ENCODE measurements around the gene DHRS7C.
"Not testable (repeated sequence)": the region's sequence is repeated elsewhere in the genome, so short reads cannot be mapped to it uniquely, and the experiment has no call there.

DHRS7C gene

GRCh38 chr17:9783465-9783864, 7.9 kb downstream of the DHRS7C start:
- H3K18ac ChIP-seq (ENCODE audit: low read length); H2AFZ ChIP-seq (ENCODE audit: insufficient read depth, low read length, poor library complexity); H3K4me1 ChIP-seq (ENCODE audit: control insufficient read depth in 1 of 2, insufficient read depth in 2 of 2, low read length in 2 of 2); H2BK12ac ChIP-seq (ENCODE audit: low read length); H4K91ac ChIP-seq (ENCODE audit: low read depth, low read length); H3K79me1 ChIP-seq (ENCODE audit: low read length); H3K9me3 ChIP-seq (ENCODE audit: insufficient read depth, low read depth, low read length); H2BK5ac ChIP-seq (ENCODE audit: low read depth, low read length, poor library complexity); H3K4ac ChIP-seq (ENCODE audit: low read depth, low read length); H3K36me3 ChIP-seq (ENCODE audit: control insufficient read depth in 1 of 2, insufficient read depth in 2 of 2, low read length in 2 of 2); H3K79me2 ChIP-seq (ENCODE audit: control insufficient read depth, insufficient read depth, low read length, poor library complexity); H3K27ac ChIP-seq (ENCODE audit: low read depth, low read length); H3K4me3 ChIP-seq (ENCODE audit: low read depth, low read length); H3K14ac ChIP-seq (ENCODE audit: low read length); H2AK5ac ChIP-seq (ENCODE audit: low read length); H4K8ac ChIP-seq (ENCODE audit: low read depth, low read length); H3K23ac ChIP-seq (ENCODE audit: low read length); H3K9ac ChIP-seq (ENCODE audit: low read length); H3K4me2 ChIP-seq (ENCODE audit: low read length); H3K27me3 ChIP-seq (ENCODE audit: insufficient read depth, low read length); H4K12ac ChIP-seq (ENCODE audit: low read depth, low read length); H2BK120ac ChIP-seq (ENCODE audit: insufficient read depth, low read length, poor library complexity): not testable (repeated sequence)
- WGBS (ENCODE audit: extremely low coverage, insufficient coverage, insufficient read length): 100% methylated on average over 2 of the region's 5 CpGs
- peak in 1 of 2 donors; percentile 64 for DNase-seq

DNA sequence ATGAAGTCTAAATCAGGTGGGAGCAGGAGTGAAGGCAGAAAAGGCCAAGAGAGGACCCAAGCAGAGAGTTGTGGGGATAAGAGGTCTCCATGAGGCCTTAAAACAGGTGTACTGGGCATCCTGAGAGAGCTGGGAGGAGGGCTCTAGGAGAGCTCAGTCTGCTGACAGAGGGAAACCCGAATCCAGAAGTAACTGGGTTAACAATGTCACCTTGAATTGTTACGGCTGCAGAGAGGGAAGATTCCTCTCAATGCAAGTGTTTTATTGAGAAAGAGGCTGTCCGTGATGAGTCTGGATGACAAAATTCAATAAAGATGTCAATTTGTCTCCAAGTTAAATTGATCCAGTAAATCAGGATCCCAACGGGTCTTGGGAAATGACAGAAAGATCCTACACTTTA, 8.3 kb downstream of the DHRS7C start:
- no peak overlapping the region for H3K4me2 ChIP-seq (ENCODE audit: low read length)
- no peak overlapping the region for H3K23ac ChIP-seq (ENCODE audit: low read length)
- no peak overlapping the region for H2AK5ac ChIP-seq (ENCODE audit: low read length)
- no peaks in the 10 kb centered on the region for H3K9me3 ChIP-seq (ENCODE audit: insufficient read depth, low read depth, low read length)
- H4K8ac ChIP-seq (ENCODE audit: low read depth, low read length): no peak overlapping the region
- no peak overlapping the region for H4K12ac ChIP-seq (ENCODE audit: low read depth, low read length)
- no peak overlapping the region for H4K91ac ChIP-seq (ENCODE audit: low read depth, low read length)
- peak in 1 of 2 donors; percentile 21 for DNase-seq
- H3K14ac ChIP-seq (ENCODE audit: low read length): no peak overlapping the region
- no peak overlapping the region for H2AFZ ChIP-seq (ENCODE audit: insufficient read depth, low read length, poor library complexity)
- H3K9ac ChIP-seq (ENCODE audit: low read length): no peak overlapping the region
- no peaks in the 10 kb centered on the region for H3K79me2 ChIP-seq (ENCODE audit: control insufficient read depth, insufficient read depth, low read length, poor library complexity)
- H3K4me1 ChIP-seq (ENCODE audit: control insufficient read depth in 1 of 2, insufficient read depth in 2 of 2, low read length in 2 of 2): no peaks in the 10 kb centered on the region
- no peak overlapping the region for H3K27ac ChIP-seq (ENCODE audit: low read depth, low read length)
- H3K36me3 ChIP-seq (ENCODE audit: control insufficient read depth in 1 of 2, insufficient read depth in 2 of 2, low read length in 2 of 2): no peaks in the 10 kb centered on the region
- H3K4ac ChIP-seq (ENCODE audit: low read depth, low read length): no peak overlapping the region
- H3K27me3 ChIP-seq (ENCODE audit: insufficient read depth, low read length): no peaks in the 10 kb centered on the region
- no peak overlapping the region for H2BK5ac ChIP-seq (ENCODE audit: low read depth, low read length, poor library complexity)
- H2BK120ac ChIP-seq (ENCODE audit: insufficient read depth, low read length, poor library complexity): no peak overlapping the region
- no peak overlapping the region for H3K18ac ChIP-seq (ENCODE audit: low read length)
- H2BK12ac ChIP-seq (ENCODE audit: low read length): no peak overlapping the region
- no peak overlapping the region for H3K4me3 ChIP-seq (ENCODE audit: low read depth, low read length)
- no CpG with 5 or more reads among the region's 4 CpGs for WGBS (ENCODE audit: extremely low coverage, insufficient coverage, insufficient read length)
- H3K79me1 ChIP-seq (ENCODE audit: low read length): no peaks in the 10 kb centered on the region

- Histone ChIP-seq H4K91ac (ENCODE audit: low read depth, low read length) (no peak overlapping the region), H3K4me1 (ENCODE audit: control insufficient read depth in 1 of 2, insufficient read depth in 2 of 2, low read length in 2 of 2) (no peaks in the 10 kb centered on the region), H2AFZ (ENCODE audit: insufficient read depth, low read length, poor library complexity) (no peak overlapping the region), H2BK5ac (ENCODE audit: low read depth, low read length, poor library complexity) (no peak overlapping the region), H3K4ac (ENCODE audit: low read depth, low read length) (no peak overlapping the region), H3K36me3 (ENCODE audit: control insufficient read depth in 1 of 2, insufficient read depth in 2 of 2, low read length in 2 of 2) (no peaks in the 10 kb centered on the region), H3K9ac (ENCODE audit: low read length) (no peak overlapping the region), H3K18ac (ENCODE audit: low read length) (no peak overlapping the region), H3K27me3 (ENCODE audit: insufficient read depth, low read length) (no peaks in the 10 kb centered on the region), H4K12ac (ENCODE audit: low read depth, low read length) (no peak overlapping the region), H3K4me2 (ENCODE audit: low read length) (no peak overlapping the region), H2BK12ac (ENCODE audit: low read length) (no peak overlapping the region), H4K8ac (ENCODE audit: low read depth, low read length) (no peak overlapping the region), H3K23ac (ENCODE audit: low read length) (no peak overlapping the region), H3K79me1 (ENCODE audit: low read length) (no peaks in the 10 kb centered on the region), H2AK5ac (ENCODE audit: low read length) (no peak overlapping the region), H3K79me2 (ENCODE audit: control insufficient read depth, insufficient read depth, low read length, poor library complexity) (no peaks in the 10 kb centered on the region), H3K27ac (ENCODE audit: low read depth, low read length) (no peak overlapping the region), H3K14ac (ENCODE audit: low read length) (no peak overlapping the region), H3K9me3 (ENCODE audit: insufficient read depth, low read depth, low read length) (peaks cover 2% of the 10 kb centered on the region), H3K4me3 (ENCODE audit: low read depth, low read length) (no peak overlapping the region), H2BK120ac (ENCODE audit: insufficient read depth, low read length, poor library complexity) (no peak overlapping the region)
- WGBS (ENCODE audit: extremely low coverage, insufficient coverage, insufficient read length): no CpG with 5 or more reads among the region's 3 CpGs
- no peak for DNase-seq
Measured at GRCh38 chr17:9780552-9780951, 10.8 kb downstream of the DHRS7C start.

GRCh38 chr17:9776911-9777310, 14.5 kb downstream of the DHRS7C start:
- no peaks in the 10 kb centered on the region for H3K4me1 ChIP-seq (ENCODE audit: control insufficient read depth in 1 of 2, insufficient read depth in 2 of 2, low read length in 2 of 2)
- H3K4me3 ChIP-seq (ENCODE audit: low read depth, low read length): no peak overlapping the region
- no peak overlapping the region for H2BK12ac ChIP-seq (ENCODE audit: low read length)
- no peak overlapping the region for H4K12ac ChIP-seq (ENCODE audit: low read depth, low read length)
- H3K4me2 ChIP-seq (ENCODE audit: low read length): no peak overlapping the region
- H2BK5ac ChIP-seq (ENCODE audit: low read depth, low read length, poor library complexity): no peak overlapping the region
- H3K23ac ChIP-seq (ENCODE audit: low read length): no peak overlapping the region
- no CpG with 5 or more reads among the region's 9 CpGs for WGBS (ENCODE audit: extremely low coverage, insufficient coverage, insufficient read length)
- no peak overlapping the region for H3K9ac ChIP-seq (ENCODE audit: low read length)
- no peak for DNase-seq
- H3K4ac ChIP-seq (ENCODE audit: low read depth, low read length): no peak overlapping the region
- no peak overlapping the region for H3K27ac ChIP-seq (ENCODE audit: low read depth, low read length)
- no peak overlapping the region for H3K14ac ChIP-seq (ENCODE audit: low read length)
- H3K27me3 ChIP-seq (ENCODE audit: insufficient read depth, low read length): no peaks in the 10 kb centered on the region
- no peak overlapping the region for H4K8ac ChIP-seq (ENCODE audit: low read depth, low read length)
- H3K36me3 ChIP-seq (ENCODE audit: control insufficient read depth in 1 of 2, insufficient read depth in 2 of 2, low read length in 2 of 2): no peaks in the 10 kb centered on the region
- no peak overlapping the region for H4K91ac ChIP-seq (ENCODE audit: low read depth, low read length)
- H3K18ac ChIP-seq (ENCODE audit: low read length): no peak overlapping the region
- H3K79me2 ChIP-seq (ENCODE audit: control insufficient read depth, insufficient read depth, low read length, poor library complexity): no peaks in the 10 kb centered on the region
- H3K79me1 ChIP-seq (ENCODE audit: low read length): no peaks in the 10 kb centered on the region
- H2BK120ac ChIP-seq (ENCODE audit: insufficient read depth, low read length, poor library complexity): no peak overlapping the region
- H3K9me3 ChIP-seq (ENCODE audit: insufficient read depth, low read depth, low read length): peaks cover 2% of the 10 kb centered on the region
- no peak overlapping the region for H2AFZ ChIP-seq (ENCODE audit: insufficient read depth, low read length, poor library complexity)
- no peak overlapping the region for H2AK5ac ChIP-seq (ENCODE audit: low read length)

Measured in trophoblast cell (in vitro differentiated cells and primary cell).